Dendritic cell treated with granulocyte-macrophage colony-stimulating factor and Interleukin-4, amounts not matched to agents 40 ng/mL and 50 ng/mL, for 4 days (primary cell): ENCODE results near the gene ACOT11.
"Not testable (repeated sequence)": the region's sequence is repeated elsewhere in the genome, so short reads cannot be mapped to it uniquely, and the experiment has no call there.

Source experiments
- H3K27ac Mint-ChIP-seq: one replicate; pipeline ENCODE4 v1.8.0; 2022; ENCODE audit warnings: mild to moderate bottlenecking, mixed read lengths
- H3K27me3 Mint-ChIP-seq: one replicate; pipeline ENCODE4 v1.8.0; 2022; ENCODE audit warnings: mild to moderate bottlenecking, mixed read lengths
- H3K36me3 Mint-ChIP-seq: one replicate; pipeline ENCODE4 v1.8.0; 2022; ENCODE audit warnings: low read depth, mixed read lengths
- H3K4me1 Mint-ChIP-seq: one replicate; pipeline ENCODE4 v1.8.0; 2022; ENCODE audit warnings: low read depth, mixed read lengths
- H3K4me3 Mint-ChIP-seq: one replicate; pipeline ENCODE4 v1.8.0; 2022; ENCODE audit warnings: mild to moderate bottlenecking, moderate library complexity, mixed read lengths
- H3K9me3 Mint-ChIP-seq: one replicate; pipeline ENCODE4 v1.8.0; 2022; ENCODE audit warnings: mixed read lengths
- intact Hi-C: fragments of 100-400 bp; cut with micrococcal nuclease; formaldehyde crosslinking; loops from one replicate; pipeline ENCODE4 v1.15.0; 2022

Gene ACOT11

DNA sequence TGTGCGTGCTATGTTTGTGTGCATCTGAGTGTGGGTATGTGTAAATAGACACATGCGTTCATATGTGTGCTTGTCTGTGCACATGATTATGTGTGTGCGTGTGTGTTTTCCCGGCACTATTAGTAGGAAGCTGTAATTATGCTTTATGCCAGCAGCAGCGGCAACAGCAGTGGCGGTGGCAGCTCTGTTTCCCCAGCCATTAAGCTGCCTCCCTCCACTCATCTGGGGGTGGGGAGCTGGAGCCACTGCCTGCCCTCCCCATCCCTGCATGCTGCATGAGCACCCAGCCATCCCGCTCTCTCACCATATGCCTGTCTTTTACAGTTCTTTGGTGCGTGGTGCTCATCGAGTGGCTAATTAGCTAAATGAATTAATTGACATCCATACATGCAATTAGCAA is 30.5 kb upstream of the ACOT11 start:
- no peaks in the 10 kb centered on the region for H3K36me3 Mint-ChIP-seq

DNA sequence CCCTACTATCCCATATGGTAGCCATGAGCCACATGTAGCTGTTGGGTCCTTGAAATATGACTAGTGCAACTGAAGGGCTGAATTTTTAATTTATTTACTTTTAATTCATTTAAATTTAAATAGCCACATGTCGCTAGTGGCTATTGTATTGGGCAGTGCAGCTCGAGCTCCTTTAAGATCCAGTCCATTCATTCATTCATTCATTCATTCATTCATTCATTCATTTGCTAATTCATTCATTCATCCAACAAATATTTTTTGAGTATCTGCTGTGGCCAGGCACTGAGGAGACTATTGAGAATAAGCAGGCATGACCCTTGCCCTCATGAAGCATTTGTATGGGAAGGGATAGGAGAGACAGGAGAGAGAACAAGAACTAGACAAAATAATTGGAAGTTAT is 29.5 kb upstream of the ACOT11 start:
- Mint-ChIP-seq H3K27ac (no peak overlapping the region), H3K36me3 (no peaks in the 10 kb centered on the region), H3K27me3 (no peaks in the 10 kb centered on the region), H3K4me3 (no peak overlapping the region), H3K9me3 (no peaks in the 10 kb centered on the region), H3K4me1 (no peaks in the 10 kb centered on the region)
- intact Hi-C loops = no loop called here

More for the DNA sequence above, 30.5 kb upstream of the ACOT11 start:
- Mint-ChIP-seq H3K4me3 (no peak overlapping the region), H3K4me1 (no peaks in the 10 kb centered on the region), H3K27ac (no peak overlapping the region), H3K27me3 (no peaks in the 10 kb centered on the region), H3K9me3 (no peaks in the 10 kb centered on the region)
- intact Hi-C loops = no loop called here

DNA sequence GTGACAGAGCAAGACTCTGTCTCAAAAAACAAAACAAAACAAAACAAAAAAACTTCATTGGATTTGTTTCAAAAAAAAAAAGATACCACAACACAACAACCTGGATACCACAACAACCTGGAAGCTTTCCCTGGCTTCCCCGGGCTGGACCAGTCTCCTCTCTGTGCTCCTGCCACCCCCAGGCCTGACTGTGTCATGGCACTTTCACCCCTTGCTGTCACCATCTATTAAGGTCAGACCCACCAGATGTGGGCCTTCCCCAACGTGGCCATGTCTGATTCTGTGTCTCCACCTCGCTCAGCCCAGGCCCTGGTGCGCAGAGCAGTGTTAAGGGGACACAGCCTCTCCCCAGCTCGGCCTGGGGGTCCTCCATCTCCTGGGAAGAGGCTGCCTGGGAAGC is 28.3 kb upstream of the ACOT11 start:
- no peaks in the 10 kb centered on the region for H3K27me3 Mint-ChIP-seq
- intact Hi-C loops = no loop called here
- H3K36me3 Mint-ChIP-seq = no peaks in the 10 kb centered on the region
- H3K27ac Mint-ChIP-seq = no peak overlapping the region
- no peak overlapping the region for H3K4me3 Mint-ChIP-seq
- no peaks in the 10 kb centered on the region for H3K9me3 Mint-ChIP-seq
- no peaks in the 10 kb centered on the region for H3K4me1 Mint-ChIP-seq

DNA sequence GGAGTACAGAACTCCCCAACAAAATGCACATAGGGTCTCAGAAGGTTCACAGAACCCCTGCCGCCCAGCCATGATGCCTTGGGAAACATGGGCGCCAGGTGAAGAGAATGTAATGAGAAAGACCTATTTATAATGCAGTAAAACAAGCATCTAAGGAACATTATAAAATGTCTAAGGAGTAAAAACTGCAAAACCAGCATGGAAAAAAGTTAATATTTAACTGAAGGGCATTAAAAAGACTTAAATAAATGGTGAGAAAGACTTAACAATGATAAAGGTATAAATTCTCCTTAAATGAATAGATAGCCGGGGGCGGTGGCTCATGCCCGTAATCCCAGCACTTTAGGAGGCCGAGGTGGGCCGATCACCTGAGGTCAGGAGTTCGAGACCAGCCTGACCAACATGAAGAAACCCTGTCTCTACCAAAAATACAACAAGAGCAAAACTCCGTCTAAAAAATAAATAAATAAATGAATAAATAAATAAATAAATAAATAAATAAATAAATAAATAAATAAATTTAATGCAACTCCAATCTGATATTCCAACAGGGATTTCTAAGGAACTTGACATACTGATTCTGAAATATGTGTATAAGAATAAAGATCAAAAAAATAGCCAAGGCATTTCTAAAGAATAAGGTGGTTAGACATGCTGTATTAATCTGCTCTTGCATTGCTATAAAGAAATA is 27.3 kb upstream of the ACOT11 start:
- H3K27me3 Mint-ChIP-seq = no peaks in the 10 kb centered on the region
- intact Hi-C loops = no loop called here

DNA sequence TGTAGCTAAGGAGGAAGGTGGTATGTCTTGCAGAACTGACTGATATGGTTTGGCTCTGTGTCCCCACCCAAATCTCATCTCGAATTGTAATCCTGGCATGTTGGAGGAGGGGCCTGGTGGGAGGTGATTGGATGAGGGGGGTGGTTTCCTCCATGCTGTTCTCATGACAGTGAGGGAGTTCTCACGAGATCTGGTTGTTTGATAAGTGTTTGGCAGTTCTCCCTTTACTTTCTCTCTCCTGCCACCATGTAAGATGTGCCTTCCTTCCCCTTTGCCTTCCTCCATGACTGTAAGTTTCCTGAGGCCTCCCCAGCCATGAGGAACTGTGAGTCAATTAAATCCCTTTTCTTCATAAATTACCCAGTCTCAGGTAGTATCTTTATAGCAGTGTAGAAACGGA is 21.5 kb upstream of the ACOT11 start:
- not testable (repeated sequence) for H3K4me1 Mint-ChIP-seq, H3K27ac Mint-ChIP-seq

More for the DNA sequence above, 27.3 kb upstream of the ACOT11 start:
- H3K4me3 Mint-ChIP-seq = no peak overlapping the region
- H3K36me3 Mint-ChIP-seq = no peaks in the 10 kb centered on the region
- H3K9me3 Mint-ChIP-seq = no peaks in the 10 kb centered on the region
- H3K27ac Mint-ChIP-seq = no peak overlapping the region
- H3K4me1 Mint-ChIP-seq = no peaks in the 10 kb centered on the region

DNA sequence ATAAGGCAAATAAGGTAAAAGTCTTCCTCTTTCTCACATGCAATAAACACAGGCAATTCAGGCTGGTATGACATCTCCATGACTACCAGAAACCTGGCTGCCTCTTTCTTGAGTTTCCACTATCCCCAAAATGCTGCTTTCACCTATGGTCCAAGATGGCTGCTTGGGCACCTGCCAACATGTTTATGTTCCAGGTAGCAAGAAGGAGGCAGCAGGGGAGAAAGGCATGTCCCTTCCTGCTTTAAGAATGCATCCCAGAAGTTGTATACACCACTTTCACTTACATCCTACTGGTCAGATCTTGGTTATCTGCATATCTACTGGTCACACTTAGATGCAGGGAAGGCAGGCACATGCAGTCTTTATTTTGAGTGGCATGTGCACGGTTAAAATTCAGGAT is 19.4 kb upstream of the ACOT11 start:
- H3K27ac Mint-ChIP-seq = no peak overlapping the region
- no peak overlapping the region for H3K4me3 Mint-ChIP-seq
- intact Hi-C loops = no loop called here
- H3K36me3 Mint-ChIP-seq = no peaks in the 10 kb centered on the region
- peaks cover 10% of the 10 kb centered on the region for H3K9me3 Mint-ChIP-seq
- H3K27me3 Mint-ChIP-seq = no peaks in the 10 kb centered on the region
- no peaks in the 10 kb centered on the region for H3K4me1 Mint-ChIP-seq

More for the DNA sequence above, 21.5 kb upstream of the ACOT11 start:
- H3K4me3 Mint-ChIP-seq, H3K36me3 Mint-ChIP-seq, intact Hi-C loops, H3K27me3 Mint-ChIP-seq: not testable (repeated sequence)
- peaks cover 10% of the 10 kb centered on the region for H3K9me3 Mint-ChIP-seq

DNA sequence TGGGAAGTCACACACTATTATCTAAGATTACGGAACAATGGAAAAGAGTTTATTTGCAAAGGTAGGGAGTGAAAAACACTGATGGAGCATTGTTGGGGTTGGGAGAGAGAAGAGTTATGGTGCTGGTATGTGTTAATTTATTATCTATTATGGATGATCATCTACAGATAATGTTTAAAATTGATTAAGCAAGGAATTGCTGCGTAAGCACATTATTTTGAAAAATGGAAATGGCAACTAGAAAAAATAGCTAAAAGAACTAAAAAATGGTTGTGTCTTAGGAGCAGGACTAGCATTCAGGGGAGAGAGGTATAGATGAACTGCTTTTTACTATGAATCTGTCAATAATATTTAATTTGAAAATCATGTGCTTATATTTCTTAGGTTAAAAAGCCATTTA is 16.0 kb upstream of the ACOT11 start:
- H3K4me3 Mint-ChIP-seq = no peak overlapping the region
- H3K36me3 Mint-ChIP-seq = no peaks in the 10 kb centered on the region
- intact Hi-C loops = no loop called here
- no peak overlapping the region for H3K27ac Mint-ChIP-seq
- no peaks in the 10 kb centered on the region for H3K4me1 Mint-ChIP-seq
- H3K9me3 Mint-ChIP-seq = no peaks in the 10 kb centered on the region
- H3K27me3 Mint-ChIP-seq = peaks cover under 1% of the 10 kb centered on the region

DNA sequence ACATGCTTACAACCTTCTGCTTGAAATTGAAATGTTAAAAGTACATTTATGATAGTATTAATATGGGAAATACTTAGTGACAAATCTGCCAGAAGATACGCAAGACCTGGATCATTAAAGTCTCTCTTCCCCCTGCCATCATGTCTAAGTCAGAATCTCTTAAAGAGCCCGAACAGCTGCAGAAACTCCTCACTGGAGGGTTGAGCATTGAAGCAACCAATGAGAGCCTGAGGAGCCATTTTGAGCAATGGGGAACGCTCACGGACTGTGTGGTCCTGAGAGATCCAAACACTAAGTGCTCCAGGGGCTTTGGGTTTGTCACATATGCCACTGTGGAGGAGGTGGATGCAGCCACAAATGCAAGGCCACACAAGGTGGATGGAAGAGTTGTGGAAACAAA is 11.4 kb upstream of the ACOT11 start:
- H3K27ac Mint-ChIP-seq, H3K4me3 Mint-ChIP-seq, intact Hi-C loops, H3K9me3 Mint-ChIP-seq, H3K4me1 Mint-ChIP-seq, H3K36me3 Mint-ChIP-seq: not testable (repeated sequence)
- peaks cover 12% of the 10 kb centered on the region for H3K27me3 Mint-ChIP-seq

DNA sequence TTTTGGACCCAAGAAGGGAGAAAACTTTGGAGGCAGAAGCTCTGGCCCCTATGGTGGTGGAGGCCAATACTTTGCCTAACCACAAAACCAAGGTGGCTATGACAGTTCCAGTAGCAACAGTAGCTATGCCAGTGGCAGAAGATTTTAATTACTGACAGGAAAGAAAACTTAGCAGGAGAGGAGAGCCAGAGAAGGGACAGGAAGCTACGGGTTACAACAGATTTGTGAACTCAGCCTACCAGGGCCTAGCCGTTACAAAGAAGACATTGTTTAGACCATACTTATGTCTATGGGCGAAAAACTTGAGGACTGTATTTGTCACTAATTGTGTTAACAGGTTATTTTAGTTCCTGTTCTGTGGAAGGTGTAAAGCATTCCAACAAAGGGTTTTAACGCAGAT is 10.4 kb upstream of the ACOT11 start:
- H3K4me3 Mint-ChIP-seq = no peak overlapping the region
- H3K36me3 Mint-ChIP-seq = no peaks in the 10 kb centered on the region
- H3K27ac Mint-ChIP-seq = no peak overlapping the region
- peaks cover 15% of the 10 kb centered on the region for H3K27me3 Mint-ChIP-seq
- H3K9me3 Mint-ChIP-seq = no peaks in the 10 kb centered on the region
- peaks cover 15% of the 10 kb centered on the region for H3K4me1 Mint-ChIP-seq
- intact Hi-C loops = no loop called here

DNA sequence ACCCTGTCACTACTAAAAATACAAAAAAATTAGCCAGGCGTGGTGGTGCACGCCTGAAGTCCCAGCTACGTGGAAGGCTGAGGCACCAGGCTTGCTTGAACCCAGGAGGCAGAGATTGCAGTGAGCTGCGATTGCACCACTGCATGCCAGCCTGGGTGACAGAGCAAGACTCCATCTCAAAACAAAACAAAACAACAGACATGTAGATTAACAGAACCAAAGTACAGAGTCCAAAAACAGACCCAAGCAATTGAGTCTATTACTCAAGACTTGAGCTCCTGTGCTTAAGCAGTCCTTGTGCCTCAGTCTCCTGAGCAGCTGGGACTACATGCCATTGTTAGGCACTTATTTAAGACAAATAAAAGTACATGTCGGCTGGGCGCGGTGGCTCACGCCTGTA is 9.5 kb upstream of the ACOT11 start:
- intact Hi-C loops = no loop called here
- H3K4me3 Mint-ChIP-seq = no peak overlapping the region
- H3K27me3 Mint-ChIP-seq = peaks cover 15% of the 10 kb centered on the region
- H3K9me3 Mint-ChIP-seq = no peaks in the 10 kb centered on the region
- H3K4me1 Mint-ChIP-seq = peaks cover 25% of the 10 kb centered on the region
- no peaks in the 10 kb centered on the region for H3K36me3 Mint-ChIP-seq
- no peak overlapping the region for H3K27ac Mint-ChIP-seq

DNA sequence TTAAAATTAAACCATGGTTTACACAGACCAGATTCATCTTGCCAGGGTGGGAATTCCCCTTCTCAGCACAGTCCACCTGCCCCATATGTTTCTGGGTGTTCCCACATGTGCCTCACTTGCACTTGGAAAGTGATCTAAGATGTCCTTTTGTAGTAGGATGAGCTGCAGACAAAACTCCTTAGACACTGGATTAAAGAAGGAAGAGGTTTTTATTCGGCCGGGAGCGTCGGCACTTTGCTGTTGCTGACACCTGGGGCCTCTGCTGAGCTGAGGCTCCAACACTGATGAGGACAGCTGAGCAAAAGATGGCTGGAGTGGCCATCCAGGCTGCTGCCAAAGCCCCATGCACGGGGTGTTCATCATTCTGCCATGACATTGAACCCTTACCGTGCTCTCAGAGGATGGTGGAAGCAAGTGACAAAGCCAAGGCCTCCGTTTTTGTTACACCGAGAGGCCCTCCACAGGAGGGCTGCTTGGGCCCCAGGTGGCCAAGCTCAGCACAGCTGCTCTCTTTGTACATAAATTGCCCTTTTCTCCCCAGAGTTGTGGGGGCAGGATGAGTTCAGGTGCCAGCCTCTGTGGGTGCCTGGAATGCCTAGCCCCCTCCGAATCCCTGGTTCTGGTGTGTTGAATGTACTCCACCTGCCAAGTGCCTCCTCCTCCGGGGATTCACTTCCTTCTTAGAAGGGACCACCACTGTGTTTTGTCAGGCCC is 7.3 kb upstream of the ACOT11 start:
- Mint-ChIP-seq H3K4me1 (peaks cover 37% of the 10 kb centered on the region), H3K27ac (no peak overlapping the region), H3K27me3 (peaks cover 15% of the 10 kb centered on the region), H3K9me3 (no peaks in the 10 kb centered on the region), H3K36me3 (no peaks in the 10 kb centered on the region), H3K4me3 (no peak overlapping the region)
- intact Hi-C loops = no loop called here

DNA sequence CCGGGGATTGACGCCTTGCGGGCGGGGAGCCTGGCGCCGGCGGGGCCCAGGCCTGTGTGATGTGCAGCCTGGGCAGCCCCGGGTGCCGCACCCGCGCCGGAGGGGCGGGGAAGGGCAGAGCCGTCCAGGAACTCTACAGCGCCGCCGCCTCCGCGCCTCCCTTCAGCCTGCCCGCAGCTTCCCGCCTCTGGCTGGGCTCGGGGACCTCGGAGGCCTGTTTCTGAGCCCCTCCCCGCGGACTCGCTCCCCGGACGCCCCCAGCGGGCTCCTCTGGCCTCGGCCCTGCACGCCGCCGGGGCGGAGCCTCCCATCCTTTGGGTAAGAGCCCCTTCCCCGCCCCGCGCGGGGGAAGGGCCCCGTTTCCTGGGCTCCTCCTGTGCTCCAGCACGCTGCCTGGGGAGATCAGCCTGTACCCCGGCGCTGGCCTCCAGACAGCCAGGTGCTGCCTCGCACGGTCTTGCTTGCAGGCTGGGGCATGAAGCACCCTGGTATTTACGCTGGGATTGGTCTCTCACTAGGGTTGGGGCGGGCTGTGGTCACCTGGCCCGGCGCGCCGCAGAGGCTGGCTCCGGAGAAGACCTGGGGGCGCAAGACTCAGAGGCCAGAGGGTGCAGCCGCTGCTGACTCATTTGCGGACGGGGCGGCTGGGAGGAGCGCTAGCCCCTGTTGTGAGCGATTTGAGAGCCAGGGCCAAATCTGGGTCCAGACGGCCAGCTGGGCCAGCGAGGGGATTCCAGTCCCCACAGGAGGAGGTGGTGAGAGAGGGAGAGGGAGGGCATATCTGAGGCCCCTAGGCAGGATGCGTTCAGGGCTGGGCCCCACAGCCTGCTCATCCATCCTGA is 5.7 kb upstream of the ACOT11 start:
- H3K27me3 Mint-ChIP-seq = peaks cover 11% of the 10 kb centered on the region
- H3K4me3 Mint-ChIP-seq = peak overlapping the region; percentile 77
- no peaks in the 10 kb centered on the region for H3K9me3 Mint-ChIP-seq
- intact Hi-C loops = no loop called here
- peaks cover 53% of the 10 kb centered on the region for H3K4me1 Mint-ChIP-seq
- H3K27ac Mint-ChIP-seq = peak overlapping the region; percentile 23
- H3K36me3 Mint-ChIP-seq = no peaks in the 10 kb centered on the region

DNA sequence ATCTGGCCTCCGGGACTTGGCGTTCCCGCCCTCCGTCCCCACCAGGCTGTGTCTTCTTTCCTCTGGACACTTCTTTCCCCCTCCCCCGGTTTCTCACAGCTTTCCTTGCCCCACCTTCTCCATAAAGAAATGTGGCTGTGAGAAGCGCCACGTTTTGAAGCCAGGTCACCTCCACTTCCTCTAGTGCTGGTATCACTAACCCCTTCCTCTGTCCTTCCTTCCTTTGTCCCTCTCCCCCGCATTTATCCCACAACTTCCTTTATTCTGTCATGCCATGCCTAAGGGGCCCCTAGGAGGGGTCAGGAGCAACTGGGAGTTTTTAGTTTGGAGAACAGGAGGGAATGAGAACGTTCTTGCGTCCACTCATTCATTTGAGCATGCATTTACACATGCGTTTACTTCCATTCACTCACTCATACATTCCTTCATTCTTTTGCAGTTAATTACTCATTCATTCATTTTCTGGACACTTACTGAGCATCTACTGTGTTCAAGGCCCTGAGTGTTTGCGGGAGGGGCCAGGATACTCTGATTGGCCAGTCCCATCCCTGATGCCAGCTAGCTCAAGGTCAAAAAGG is 5.0 kb upstream of the ACOT11 start:
- peak overlapping the region; percentile 77 for H3K4me3 Mint-ChIP-seq
- H3K4me1 Mint-ChIP-seq = peaks cover 60% of the 10 kb centered on the region
- intact Hi-C loops = no loop called here
- H3K27me3 Mint-ChIP-seq = peaks cover 11% of the 10 kb centered on the region
- H3K36me3 Mint-ChIP-seq = no peaks in the 10 kb centered on the region
- peak overlapping the region; percentile 23 for H3K27ac Mint-ChIP-seq
- H3K9me3 Mint-ChIP-seq = no peaks in the 10 kb centered on the region
